MM.1S (cell line): ENCODE results near the gene KCNQ1.

Experiments used
- CTCF ChIP-seq: fragments of 300-600 bp; sonication (generic); IDR thresholded peaks from 2 replicates; pipeline ENCODE4 v1.5.1; 2016; ENCODE audit warnings: antibody characterized with exemption, low read length, mixed read lengths
- EZH2phosphoT487 ChIP-seq: fragments of 300-600 bp; sonication (generic); IDR thresholded peaks from 2 replicates; pipeline ENCODE4 v1.6.1; 2018; ENCODE audit warnings: antibody characterized with exemption, low read length

- TF ChIP-seq CTCF, result no peak
- no peak for TF ChIP-seq EZH2phosphoT487
These were observed 306.1 kb downstream of the KCNQ1 start for GRCh38 chr11:2750682-2751522.
